Measurements from ENCODE around the gene STYXL2.
A peak's percentile ranks its signal among the peaks of the same experiment; 100 is the strongest.

STYXL2 gene

DNA sequence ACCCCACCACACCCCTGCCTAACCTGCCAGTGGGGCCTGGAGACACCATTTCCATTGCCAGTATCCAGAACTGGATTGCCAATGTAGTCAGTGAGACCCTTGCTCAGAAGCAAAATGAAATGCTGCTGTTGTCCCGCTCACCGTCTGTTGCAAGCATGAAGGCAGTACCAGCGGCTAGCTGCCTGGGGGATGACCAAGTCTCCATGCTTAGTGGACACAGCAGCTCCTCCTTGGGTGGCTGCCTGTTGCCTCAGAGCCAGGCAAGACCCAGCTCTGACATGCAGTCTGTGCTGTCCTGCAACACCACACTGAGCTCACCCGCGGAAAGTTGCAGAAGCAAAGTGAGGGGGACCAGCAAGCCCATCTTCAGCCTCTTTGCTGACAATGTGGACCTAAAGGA is 33.4 kb downstream of the STYXL2 start (continued):
- TF ChIP-seq, protein P1, sequence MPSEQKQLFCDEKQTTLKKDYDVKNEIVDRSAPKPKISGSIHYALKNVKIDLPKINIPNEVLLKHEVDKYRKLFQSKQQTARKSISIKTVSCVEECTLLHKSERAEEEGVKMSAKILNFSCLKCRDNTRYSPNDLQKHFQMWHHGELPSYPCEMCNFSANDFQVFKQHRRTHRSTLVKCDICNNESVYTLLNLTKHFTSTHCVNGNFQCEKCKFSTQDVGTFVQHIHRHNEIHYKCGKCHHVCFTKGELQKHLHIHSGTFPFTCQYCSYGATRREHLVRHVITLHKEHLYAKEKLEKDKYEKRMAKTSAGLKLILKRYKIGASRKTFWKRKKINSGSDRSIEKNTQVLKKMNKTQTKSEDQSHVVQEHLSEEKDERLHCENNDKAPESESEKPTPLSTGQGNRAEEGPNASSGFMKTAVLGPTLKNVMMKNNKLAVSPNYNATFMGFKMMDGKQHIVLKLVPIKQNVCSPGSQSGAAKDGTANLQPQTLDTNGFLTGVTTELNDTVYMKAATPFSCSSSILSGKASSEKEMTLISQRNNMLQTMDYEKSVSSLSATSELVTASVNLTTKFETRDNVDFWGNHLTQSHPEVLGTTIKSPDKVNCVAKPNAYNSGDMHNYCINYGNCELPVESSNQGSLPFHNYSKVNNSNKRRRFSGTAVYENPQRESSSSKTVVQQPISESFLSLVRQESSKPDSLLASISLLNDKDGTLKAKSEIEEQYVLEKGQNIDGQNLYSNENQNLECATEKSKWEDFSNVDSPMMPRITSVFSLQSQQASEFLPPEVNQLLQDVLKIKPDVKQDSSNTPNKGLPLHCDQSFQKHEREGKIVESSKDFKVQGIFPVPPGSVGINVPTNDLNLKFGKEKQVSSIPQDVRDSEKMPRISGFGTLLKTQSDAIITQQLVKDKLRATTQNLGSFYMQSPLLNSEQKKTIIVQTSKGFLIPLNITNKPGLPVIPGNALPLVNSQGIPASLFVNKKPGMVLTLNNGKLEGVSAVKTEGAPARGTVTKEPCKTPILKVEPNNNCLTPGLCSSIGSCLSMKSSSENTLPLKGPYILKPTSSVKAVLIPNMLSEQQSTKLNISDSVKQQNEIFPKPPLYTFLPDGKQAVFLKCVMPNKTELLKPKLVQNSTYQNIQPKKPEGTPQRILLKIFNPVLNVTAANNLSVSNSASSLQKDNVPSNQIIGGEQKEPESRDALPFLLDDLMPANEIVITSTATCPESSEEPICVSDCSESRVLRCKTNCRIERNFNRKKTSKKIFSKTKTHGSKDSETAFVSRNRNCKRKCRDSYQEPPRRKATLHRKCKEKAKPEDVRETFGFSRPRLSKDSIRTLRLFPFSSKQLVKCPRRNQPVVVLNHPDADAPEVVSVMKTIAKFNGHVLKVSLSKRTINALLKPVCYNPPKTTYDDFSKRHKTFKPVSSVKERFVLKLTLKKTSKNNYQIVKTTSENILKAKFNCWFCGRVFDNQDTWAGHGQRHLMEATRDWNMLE (tag by site-specific recombination; conservative IDR thresholded peaks at IDR 0.05; ENCODE audit: low read depth) = no peak
- TF ChIP-seq ZNF792 (tag by site-specific recombination; IDR thresholded peaks at IDR 0.05) (no peak), ZNF664 (tag by site-specific recombination; IDR thresholded peaks at IDR 0.05) (no peak), MZF1 (tag by site-specific recombination; IDR thresholded peaks at IDR 0.05; ENCODE audit: borderline replicate concordance) (no peak), OVOL3 (tag by site-specific recombination; IDR thresholded peaks at IDR 0.05) (no peak), ZNF169 (tag by site-specific recombination; IDR thresholded peaks at IDR 0.05) (no peak), ZNF138 (tag by site-specific recombination; IDR thresholded peaks at IDR 0.05; ENCODE audit: borderline replicate concordance) (no peak), ZNF211 (tag by site-specific recombination; IDR thresholded peaks at IDR 0.05; ENCODE audit: low read depth) (no peak)

DNA sequence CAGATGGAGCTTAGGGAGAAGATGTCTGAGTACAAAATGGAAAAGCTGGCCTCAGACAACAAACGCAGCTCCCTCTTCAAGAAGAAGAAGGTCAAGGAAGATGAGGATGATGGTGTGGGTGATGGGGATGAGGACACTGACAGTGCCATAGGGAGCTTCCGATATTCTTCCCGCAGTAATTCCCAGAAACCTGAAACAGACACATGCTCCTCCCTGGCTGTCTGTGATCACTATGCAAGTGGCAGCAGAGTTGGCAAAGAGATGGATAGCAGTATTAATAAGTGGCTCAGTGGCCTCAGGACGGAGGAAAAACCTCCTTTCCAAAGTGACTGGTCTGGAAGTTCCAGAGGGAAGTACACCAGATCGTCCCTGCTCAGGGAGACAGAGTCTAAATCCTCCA is 33.8 kb downstream of the STYXL2 start:
- no peaks in the 10 kb centered on the region for H3K4me1 ChIP-seq (ENCODE audit: control insufficient read depth, insufficient read depth, low read length)
- H3K27ac ChIP-seq (ENCODE audit: extremely low read depth, low read depth, low read length) = no peak overlapping the region
- no peaks in the 10 kb centered on the region for H3K9me3 ChIP-seq (ENCODE audit: control insufficient read depth, insufficient read depth, low read depth, low read length)
- TF ChIP-seq ZNF549 (tag by site-specific recombination; IDR thresholded peaks at IDR 0.05) = no peak
- TF ChIP-seq, protein P2, sequence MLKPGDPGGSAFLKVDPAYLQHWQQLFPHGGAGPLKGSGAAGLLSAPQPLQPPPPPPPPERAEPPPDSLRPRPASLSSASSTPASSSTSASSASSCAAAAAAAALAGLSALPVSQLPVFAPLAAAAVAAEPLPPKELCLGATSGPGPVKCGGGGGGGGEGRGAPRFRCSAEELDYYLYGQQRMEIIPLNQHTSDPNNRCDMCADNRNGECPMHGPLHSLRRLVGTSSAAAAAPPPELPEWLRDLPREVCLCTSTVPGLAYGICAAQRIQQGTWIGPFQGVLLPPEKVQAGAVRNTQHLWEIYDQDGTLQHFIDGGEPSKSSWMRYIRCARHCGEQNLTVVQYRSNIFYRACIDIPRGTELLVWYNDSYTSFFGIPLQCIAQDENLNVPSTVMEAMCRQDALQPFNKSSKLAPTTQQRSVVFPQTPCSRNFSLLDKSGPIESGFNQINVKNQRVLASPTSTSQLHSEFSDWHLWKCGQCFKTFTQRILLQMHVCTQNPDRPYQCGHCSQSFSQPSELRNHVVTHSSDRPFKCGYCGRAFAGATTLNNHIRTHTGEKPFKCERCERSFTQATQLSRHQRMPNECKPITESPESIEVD (tag by site-specific recombination; IDR thresholded peaks at IDR 0.05) = no peak
- TF ChIP-seq, protein P3, sequence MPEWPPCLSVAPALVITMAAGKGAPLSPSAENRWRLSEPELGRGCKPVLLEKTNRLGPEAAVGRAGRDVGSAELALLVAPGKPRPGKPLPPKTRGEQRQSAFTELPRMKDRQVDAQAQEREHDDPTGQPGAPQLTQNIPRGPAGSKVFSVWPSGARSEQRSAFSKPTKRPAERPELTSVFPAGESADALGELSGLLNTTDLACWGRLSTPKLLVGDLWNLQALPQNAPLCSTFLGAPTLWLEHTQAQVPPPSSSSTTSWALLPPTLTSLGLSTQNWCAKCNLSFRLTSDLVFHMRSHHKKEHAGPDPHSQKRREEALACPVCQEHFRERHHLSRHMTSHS (tag by site-specific recombination; IDR thresholded peaks at IDR 0.05) = no peak
- H3K36me3 ChIP-seq (ENCODE audit: control insufficient read depth in 2 of 2, insufficient read depth in 1 of 2, low read length in 2 of 2) = no peaks in the 10 kb centered on the region
- ChIA-PET POLR2A (no interaction called here), CTCF (interaction anchor here (0.9 kb wide), 1 partner anchor 91 kb away, joined by 3 read pairs; no protein-coding TSS in a partner anchor)
- no peak overlapping the region for H3K4me3 ChIP-seq (ENCODE audit: low read depth, low read length)

DNA sequence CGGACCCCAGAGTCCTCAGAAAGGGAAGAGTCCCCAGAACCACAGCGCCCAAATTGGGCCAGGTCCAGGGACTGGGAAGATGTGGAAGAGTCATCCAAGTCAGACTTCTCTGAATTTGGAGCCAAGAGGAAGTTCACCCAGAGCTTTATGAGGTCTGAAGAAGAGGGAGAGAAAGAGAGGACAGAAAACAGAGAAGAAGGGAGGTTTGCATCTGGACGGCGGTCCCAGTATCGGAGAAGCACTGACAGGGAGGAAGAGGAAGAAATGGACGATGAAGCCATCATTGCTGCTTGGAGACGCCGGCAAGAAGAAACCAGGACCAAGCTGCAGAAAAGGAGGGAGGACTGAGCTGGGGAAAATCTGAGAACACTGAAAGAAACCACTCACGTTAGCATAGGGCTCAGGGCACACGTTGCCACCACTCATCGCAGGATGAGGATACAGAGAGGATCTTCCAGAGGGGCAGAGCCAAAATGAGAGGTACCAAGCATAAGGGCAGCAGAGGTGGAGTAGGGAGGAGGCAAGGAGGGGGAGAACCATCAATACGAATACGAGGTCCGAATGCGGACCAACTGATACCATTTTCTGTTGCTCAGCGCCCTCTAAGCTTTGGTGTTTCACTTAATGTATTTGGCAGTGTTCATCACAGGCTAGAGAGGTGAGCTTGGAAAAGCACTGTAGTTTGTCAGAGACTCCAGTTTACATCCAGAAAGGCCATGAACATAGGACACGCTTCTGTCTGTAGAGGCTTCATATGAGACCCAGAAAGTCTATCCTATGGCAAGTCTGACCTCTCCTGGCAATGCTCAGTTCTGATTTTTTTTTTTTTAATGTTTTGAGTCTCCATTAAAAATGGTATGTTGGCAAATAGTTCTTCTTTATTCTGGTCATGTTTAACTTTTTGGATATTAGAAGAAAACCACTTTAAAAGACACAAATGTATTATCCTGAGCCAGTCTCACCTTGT is 34.7 kb downstream of the STYXL2 start:
- Histone ChIP-seq H3K9me3 (ENCODE audit: control insufficient read depth, insufficient read depth, low read depth, low read length) (no peaks in the 10 kb centered on the region), H3K4me3 (ENCODE audit: low read depth, low read length) (no peak overlapping the region), H3K36me3 (ENCODE audit: control insufficient read depth in 2 of 2, insufficient read depth in 1 of 2, low read length in 2 of 2) (no peaks in the 10 kb centered on the region), H3K4me1 (ENCODE audit: control insufficient read depth, insufficient read depth, low read length) (no peaks in the 10 kb centered on the region), H3K27ac (ENCODE audit: extremely low read depth, low read depth, low read length) (no peak overlapping the region)
- POLR2A ChIA-PET = no interaction called here
- CTCF ChIA-PET = interaction anchor here (0.6 to 1.4 kb wide), 8 partner anchors 13 to 404 kb away, joined by 3 to 7 read pairs (median 4); no protein-coding TSS in a partner anchor
- no peak for TF ChIP-seq BCL11B (tag by site-specific recombination; IDR thresholded peaks at IDR 0.05; ENCODE audit: low read depth)
- TF ChIP-seq GFI1B (tag by site-specific recombination; IDR thresholded peaks at IDR 0.05) = no peak
- peak; percentile 17; the same call in 1 of the 2 replicates for TF ChIP-seq ZNF654 (tag by site-specific recombination; IDR thresholded peaks at IDR 0.05; ENCODE audit: low read depth)
